Measurements from ENCODE around the gene CHRM4.

The CHRM4 gene

DNA sequence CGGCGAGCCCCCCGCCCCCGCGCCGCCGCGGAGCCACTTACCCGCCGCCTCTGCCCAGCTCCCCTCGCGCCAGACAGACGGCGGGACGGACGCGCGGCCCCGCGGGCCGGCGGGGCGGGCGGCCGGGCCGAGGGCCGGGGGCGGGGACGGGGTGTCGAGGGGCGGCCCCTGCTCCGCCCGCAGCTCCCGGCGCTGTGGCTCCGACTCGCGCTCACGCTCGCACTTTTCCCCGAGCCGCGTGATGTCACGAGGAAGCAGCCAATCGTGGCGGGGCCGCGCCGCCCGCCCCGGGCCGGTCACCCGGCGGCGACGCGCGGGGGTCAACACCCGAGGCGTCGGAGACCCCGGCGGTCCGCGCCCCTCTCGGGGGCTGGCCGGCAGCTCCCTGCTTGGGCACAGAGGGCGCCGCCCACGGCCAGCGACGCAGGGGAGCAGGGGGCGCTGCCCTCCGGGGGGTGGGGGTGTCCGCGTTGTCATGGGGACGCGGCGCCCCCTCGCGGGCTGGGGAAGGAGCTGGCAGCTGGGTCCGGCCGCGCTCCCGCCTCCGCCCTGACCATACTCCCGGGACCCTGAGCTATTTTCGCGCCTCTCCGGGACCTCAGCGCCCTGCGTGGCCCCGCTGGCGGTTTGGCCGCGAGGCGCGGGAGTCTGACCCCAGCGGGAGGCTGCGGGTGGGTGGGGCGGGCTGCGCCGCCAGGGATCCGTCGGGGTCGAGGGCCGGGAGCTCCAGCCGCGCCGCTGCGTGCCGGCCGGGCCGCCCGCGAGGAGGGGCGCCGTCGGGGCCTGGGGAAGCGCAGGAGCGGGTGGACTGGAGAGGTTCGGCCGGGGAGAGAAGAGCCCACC, at the start of gene CHRM4:
TSS of gene CHRM4 (minus strand) at position 199 of the 843 bp plus-strand sequence. CDS start 5,219 bp downstream, outside the sequence.
- DNase-seq: no peak

DNA sequence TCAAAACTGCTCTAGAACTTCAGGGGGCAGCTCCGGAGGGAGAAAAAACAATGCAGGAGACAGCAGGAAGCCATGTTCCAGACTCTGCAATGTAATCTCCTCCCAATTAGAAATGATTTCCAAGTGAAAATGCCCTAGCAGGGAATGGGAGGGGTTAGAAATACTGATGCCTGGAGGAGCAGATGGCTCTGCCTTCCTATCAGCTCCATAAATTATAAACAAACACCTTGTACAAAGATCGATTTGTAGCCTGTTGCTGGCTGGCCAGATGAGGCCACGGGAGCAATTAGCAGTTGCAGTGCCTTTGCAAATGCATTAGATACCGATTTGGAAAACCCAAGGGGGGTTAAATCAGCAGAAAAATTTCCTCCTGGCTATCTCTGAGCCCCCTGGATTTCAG, 46.6 kb upstream of the CHRM4 start:
- no peak for DNase-seq

DNA sequence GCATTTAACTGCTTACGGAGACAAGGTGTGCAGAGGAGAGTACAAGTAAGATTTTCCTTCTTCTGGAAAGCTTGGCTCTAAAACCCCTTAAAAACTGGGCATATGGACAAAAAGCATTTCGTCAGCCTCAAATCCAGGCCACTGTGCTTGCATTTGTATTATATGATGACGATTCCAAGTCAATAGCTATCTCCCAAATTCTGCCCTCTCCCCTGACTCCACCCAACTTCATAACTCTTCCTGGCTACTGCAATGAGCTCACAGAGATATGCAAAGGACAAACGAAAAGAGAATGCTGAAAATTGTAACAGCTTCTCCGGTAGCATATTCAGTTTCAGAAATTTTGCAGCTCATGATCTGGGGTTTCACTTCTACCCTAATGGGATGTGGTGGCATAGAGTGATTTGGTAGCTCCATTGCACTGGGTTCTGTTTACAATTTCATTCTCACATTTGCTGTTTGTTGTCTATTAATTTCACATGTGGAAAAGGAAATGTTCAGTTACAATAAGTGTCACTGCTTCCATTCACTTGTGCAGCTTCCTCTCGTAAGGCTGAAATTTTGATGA, 45.6 kb upstream of the CHRM4 start:
- DNase-seq: no peak

DNA sequence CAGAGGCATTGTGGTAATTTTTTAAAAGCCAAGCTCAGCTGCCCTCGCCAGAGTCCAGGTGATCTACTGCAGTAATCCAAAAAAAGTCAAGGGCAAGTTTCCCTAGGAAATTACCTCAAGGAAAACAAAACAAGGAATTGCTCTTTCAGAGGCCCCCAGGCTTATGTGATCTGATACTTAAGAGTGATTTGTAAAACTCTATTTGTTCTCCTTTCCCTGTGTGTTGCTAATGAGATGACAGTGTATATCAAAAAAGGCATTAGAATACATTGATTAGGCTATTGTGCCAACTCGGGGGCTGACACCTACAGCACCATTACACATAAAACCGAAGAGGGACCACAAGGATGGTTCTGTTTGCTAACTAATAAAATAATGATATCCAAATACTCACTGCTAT, 44.5 kb upstream of the CHRM4 start:
- no peak for DNase-seq

DNA sequence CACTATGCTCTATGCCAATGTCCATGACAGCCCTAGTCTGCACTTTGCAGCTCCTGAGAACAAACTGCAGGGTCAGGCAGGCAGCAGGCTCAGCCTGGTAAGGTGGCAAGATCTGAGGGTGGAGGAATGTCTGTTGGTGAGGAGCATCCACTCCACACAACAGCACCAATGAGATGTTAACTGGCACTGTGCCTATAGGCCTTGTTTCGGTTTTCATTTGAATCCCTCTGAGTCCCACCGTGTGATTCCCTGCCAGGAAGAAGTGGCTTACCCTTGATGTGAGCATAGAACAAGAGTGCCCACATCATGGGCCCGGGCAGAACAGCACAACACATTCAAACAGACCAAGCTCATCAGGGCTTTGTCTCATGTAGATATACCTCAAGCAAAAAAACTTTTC, 44.1 kb upstream of the CHRM4 start:
- DNase-seq: no peak

DNA sequence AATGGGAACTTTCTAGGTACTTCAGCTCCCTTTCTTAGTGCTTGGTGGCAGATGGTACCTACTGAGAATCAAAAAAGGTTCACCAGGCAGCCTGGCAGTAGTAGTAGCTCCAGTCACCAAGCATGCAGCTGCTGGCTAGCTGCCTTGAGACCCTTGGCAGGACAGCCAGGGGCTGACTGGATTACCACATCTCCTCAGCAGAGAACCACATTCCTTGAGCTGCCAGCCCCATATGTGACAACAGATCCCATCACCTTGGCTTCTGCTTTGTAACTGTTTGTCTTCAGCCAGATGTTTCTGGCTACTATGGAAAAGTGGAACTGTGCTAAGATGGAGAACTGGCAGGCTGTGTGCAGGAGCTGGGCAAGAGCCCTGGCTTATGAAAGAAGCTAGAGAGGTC, 39.6 kb upstream of the CHRM4 start:
- no peak for DNase-seq

DNA sequence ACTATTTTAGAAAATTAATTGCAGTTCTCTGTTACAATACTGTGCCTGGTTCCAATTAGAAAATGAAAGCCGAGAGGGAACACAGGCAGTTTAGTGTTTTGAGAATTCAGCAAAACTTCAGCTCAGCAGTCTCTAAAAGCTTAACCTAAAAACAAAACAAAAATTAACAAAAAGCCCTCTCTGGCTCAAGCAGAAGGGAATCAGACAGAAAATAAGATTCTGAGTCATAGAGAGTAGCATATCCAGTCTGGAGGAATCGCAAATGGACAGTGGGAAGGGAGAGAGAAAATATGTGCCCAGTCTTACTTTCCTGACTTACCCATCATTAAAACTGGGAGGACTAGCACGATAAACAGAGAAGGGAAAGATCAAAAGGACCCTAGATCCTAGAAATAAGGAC, 38.1 kb upstream of the CHRM4 start:
- no peak for DNase-seq

DNA sequence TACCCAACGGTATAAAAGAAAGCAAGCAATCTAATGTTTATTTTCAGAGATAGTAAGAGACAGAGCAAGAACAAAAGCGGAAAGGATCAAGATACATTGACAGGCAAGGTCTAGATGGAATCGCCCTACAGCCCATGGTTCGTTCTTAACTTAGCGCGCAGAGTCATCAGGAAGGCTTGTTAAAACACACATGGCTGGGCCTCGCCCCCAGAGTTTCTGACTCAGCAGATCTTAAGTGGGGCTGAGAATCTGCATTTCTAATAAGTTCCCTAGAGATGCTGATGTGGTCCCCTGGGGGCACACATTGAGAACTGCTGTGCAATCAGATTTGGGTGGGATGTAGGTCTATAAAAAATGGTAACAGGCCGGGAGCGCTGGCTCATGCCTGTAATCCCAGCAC, 35.8 kb upstream of the CHRM4 start:
- DNase-seq: no peak

DNA sequence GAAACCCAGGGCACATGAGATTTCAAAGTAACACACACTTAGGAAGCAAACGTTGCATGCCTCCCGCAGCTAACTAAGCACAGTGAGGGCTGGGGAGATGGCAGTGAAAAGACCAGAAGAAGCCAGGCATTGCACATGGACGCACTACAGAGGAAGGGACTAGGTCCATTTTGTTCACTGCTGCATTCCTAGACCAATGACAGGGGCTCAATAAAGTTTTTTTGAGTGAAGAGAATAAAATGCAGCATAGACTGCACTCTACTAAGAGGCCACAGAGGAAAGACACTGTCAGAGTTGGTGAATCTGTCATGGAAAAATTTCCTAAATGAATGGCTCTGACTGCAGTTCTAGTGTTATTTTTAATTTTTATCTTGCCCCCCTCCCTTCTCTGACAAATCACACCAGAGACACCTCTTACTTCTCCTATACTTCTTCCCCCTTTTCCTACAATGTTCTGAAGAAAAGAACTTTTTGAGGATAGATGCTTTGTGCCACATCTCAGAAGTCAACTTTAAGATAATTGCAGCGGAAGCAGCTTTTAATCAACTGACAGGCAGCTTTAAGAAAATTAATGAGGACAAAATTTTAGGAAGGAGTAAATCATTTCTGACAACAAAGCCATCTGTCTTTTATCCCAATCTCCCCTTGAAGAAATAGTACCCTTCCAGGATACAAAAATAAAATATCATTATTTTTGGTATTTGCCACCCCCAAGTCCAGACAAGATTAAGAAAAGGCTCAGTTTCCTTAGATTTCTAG, 34.8 kb upstream of the CHRM4 start:
- no peak for DNase-seq

DNA sequence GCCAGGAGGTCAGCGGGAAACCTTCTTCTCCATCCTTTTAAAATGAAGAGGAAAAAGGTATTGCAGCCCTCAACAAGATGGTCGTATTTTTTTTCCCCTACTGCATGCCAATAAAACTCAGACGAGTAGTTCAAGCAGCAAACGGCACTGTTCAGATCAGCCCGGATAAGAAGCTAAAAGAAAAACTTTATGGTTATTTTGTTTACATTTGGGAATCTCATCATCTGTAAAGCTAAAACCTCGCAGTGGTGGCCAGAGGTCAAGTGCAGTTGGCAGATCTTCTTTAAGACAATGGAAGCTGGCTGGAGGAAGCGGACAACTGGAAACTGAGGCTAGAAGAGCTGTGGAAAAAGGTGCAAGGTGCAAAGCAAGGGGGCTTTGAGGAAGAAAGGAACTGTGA, 31.0 kb upstream of the CHRM4 start:
- no peak for DNase-seq

DNA sequence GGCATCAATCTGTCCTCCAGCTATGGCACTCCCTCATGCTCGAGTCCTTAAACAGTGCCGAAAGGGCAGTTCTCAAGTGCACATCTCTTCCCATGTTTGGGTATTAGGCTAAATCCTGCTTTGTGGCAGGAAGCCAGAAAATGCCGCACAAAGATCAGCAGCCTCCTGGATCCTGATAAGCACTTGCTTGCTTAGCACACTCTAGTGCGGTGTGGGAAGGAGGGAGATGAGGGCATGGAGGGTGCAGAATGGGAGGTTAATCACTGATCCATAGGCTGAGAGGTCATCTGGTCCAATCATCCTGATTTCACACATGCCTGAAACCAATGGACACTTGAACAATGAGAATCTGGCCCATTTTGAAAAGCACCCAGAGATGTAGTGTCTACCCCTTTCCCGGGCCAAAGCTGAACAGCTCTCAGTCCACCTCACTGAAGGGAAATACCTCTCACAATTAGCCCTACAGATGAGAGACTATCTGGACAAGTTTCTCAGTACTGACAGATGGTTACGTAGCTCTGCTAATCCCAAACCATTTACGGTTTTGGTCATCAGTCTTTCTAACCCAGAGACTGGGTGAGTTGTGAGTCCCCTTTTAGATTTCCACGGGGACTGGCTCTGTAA, 29.8 kb upstream of the CHRM4 start:
- no peak for DNase-seq

DNA sequence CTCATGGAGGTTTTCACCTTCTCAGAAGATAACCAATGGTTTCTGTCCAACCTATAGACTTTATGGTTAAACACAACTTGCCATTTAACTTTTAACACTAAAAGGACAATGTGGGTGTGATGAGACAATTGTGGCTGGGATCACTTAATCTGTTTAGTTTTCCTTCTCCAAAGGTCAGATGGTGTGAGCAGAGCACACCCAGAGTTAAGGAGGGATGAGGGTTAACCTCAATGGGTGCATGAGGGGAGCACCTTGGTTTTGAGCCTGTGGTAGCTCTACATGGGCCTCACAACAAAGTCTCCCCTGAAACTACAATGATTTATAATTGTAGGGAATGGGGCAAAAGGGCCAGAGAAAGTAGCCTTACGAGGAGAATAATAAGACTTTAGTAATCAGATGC, 28.9 kb upstream of the CHRM4 start:
- DNase-seq: no peak

DNA sequence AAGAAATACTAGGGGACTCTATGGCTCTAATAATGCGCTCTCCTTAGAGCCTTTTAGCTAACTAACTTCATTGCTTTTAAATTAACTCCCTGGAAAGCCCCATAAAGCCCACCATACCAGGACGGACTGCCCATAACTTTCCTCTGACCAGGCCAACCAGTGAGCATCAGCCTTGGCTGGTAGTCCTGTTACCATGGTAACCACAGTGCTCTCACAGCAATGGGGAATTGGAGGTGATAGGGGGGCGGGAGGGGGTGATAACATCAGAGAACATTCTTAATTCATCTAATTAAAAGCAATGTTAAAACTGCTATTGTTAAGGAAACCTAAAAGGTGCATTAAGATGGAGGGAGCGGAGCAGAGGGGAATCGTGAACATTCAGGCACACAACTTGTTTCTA, 27.2 kb upstream of the CHRM4 start:
- DNase-seq: no peak

DNA sequence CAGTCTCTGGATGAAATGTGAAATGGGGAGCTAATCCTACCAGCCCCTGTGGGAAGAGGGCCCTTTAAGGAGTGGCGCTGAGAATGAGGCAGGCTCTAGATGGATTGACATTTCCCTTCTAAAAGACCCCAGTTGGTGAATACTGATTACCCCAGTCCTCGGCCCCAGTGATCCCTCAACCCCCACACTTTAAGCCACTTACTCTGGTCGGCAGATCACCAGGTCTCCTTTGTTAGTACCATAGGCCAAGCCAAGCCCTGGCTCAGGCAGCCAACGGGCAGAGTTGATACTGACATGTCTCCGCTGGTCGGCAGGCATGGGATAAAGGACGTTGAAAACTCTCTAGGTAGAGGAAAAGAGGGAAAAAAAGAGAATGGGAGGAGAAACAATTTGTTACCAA, 26.1 kb upstream of the CHRM4 start:
- DNase-seq: no peak

DNA sequence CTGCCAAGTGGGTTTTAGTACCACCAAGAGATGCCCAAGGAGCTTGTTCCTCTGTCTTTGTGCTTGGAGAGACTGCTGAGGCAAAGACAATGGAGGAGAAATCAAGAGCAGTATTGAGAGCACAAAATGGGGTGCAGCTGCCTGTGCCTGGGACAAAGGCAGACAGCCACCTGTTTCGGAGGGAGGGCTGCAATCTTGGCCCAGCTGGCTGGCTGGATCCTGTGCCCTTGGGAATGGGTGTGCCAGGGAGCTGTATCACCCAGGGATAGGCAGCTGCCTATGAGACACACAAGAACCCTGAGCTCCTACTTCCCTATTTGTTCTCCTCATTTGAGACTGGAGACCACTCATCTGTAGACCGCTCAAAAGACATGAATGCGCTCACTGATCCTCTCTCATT, 23.3 kb upstream of the CHRM4 start:
- no peak for DNase-seq

DNA sequence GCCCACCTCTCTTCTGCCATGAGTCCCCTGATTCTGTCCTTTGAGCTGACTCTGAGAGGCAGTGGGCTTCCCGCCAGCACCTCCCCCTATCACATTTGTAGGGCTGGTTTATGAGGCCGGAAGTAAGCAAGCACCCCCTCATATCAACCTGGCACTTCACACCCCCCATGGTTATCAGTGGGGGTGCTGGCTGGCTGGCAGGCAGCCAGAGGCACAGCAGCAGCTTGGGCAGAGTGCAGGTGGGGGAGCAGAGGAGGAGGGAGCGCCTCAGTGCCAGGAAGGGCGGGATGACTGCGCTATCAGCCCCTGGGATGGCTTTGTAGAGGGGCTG, 22.9 kb upstream of the CHRM4 start:
- DNase-seq: no peak

DNA sequence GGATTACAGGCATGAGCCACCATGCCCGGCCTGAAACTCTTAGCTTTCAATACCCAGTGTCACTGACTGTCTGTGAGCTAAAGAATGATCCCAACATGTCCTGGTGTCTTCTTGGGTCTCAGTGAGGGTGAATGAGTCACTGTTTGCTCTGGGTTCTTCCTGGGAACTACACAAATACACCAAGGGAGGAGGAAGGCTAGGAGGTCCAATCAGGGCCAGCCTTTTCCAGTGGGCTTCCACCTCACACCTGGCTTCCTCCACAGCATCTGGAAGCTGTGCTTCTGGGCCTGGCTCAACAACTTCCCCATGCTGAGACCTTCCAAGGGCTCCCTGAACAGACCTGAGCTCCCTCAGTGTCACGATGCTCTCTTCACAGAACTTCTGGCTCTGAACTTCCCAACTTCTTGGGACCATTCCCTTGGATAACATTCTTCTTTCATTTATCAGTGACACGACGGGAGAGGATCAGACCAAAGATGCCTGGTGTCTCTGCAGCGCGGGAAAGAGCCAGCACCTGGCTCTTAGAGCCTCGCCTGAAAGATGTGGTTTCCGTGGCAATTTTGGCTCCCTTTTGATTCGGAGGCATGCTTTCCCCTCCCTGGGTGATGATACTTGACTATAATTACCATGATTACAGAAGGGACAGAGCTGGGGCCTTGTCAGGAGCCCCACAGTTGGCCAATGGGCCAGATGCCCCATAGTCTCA, 22.3 kb upstream of the CHRM4 start:
- no peak for DNase-seq

DNA sequence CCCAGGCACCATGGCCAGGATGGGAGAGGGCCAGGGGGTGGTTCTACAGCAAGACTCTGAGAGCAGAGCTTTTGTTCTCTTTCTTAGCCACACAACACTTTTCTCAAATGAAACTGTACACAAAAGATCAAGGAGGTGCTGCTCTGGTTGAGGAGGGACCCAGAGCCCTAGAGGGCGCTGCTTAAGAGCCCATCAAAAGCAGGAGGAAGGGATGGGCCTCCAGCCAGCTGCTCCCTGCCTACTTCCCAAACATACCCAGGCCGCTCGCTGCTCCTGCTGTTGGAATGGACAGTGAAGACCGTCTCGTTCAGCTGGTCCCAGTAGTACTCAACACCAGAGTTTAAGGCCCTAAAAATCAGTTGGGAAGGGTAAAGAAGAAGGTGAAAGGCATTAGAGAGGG, 18.4 kb upstream of the CHRM4 start:
- DNase-seq: no peak

DNA sequence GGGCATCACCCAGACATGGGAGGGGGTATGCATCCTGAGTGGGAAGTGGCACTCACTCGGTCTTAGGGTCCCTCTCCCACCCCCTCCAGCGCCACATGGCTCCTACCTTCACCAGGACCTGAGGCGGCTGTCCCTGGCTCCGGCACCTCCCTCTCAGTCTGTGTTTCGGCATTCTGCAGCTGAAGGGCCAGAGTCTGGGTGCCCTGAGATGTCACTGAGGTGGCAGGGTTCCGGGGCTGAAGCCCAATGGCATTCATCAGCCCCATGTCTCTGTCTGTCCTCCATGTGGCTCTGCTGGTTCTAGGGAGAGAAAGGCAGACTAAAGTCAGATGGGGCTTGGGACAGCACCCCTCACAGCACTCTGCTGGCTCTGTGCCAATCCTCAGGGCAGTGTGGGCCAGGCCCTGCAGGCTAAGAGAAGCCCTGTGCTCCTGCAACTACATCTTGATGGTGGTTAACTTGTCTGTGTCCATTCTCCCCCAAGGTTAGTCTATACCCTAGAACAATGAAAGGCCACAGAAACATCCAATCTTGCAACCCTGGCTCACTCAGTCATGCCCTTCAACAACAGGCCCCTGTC, 16.9 kb upstream of the CHRM4 start:
- no peak for DNase-seq

DNA sequence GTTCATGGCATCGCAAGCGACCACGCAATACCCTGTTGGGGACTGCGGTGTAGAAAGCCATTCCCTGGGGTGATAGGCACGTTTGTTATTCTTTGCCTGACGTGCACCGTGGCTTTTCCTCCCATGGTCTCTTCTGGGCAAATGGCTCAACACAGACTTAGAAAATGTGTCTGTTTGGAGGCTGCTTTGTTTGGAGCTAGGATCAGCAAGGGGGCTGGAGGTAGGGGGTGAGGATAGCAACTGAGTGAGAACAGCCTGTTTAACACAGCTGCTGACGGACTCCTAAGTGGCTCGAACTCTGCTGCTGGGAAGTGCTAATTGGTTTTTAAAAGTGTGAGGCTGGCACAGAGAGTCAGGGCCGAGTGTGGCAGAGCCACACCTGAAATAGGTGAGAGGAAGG, 16.1 kb upstream of the CHRM4 start:
- no peak for DNase-seq

DNA sequence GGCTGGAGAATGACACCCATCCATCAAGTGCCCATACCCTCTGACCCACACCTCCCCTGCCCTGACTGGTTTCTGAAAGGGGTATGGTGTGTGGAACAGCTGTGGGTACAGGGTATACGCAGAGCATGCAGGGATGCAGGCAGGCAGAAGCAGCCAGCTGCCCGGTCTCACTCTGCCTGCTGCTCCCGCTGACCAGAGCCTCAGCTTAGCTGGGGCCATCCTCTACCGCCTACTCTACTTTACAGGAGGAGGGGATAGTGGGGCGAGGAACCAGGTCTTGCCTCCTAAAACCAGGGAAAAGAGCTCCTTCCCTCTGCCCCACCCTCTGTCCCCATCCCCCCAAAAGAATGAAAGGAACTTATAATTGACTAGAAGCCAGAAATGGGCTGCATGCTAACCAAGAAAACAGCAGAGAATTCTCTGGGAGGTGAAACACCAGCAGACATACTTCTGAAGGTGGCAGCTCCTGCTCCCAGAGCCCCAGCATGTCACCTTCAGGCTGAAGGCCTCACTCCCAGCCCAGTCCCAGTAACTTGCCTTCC, 13.0 kb upstream of the CHRM4 start:
- no peak for DNase-seq
